Measurements from ENCODE around the gene BAZ2B. TPM values are rescaled to one million over a fixed set of nuclear protein-coding genes. Genes with fewer than 3 reads are reported as not detected.

The BAZ2B gene
- total and polyA plus RNA-seq, 9 of the 15 experiments (the other 6 are each of a cell fraction or from before 2014, with no cell fraction given) = 7.5 to 38.6 (median 19.8) TPM

GRCh38 chr2:159450180-159450579 lies 166.2 kb downstream of the BAZ2B start:
- H3K4me3 ChIP-seq = no peak overlapping the region
- in situ Hi-C loops (cut with MboI) (no loop called here), intact Hi-C loops (cut with micrococcal nuclease) (no loop called here)
- no peaks in the 10 kb centered on the region for H3K9me1 ChIP-seq (ENCODE audit: control insufficient read depth, insufficient read depth, low read length)
- peaks cover 0 to 3% of the 10 kb centered on the region in 2 experiments; a peak in 2 of 5 replicates for H3K4me1 ChIP-seq (replicated peaks in 1 of 2; ENCODE audit: control insufficient read depth in 2 of 2, insufficient read depth in 2 of 2, low read length in 2 of 2)
- TF ChIP-seq ZFP36 (IDR thresholded peaks at IDR 0.05; ENCODE audit: low read depth, low read length, partially characterized antibody) (no peak), E2F3 (CRISPR knock-in tag; IDR thresholded peaks at IDR 0.05) (no peak), MXD1 (CRISPR knock-in tag; IDR thresholded peaks at IDR 0.05; ENCODE audit: borderline replicate concordance, poor library complexity, severe bottlenecking) (no peak), ZHX1 (conservative IDR thresholded peaks at IDR 0.05; ENCODE audit: low read length) (no peak), MAX (CRISPR knock-in tag; IDR thresholded peaks at IDR 0.05) (no peak), ZNF239 (CRISPR knock-in tag; IDR thresholded peaks at IDR 0.05) (no peak), E2F5 (CRISPR knock-in tag; IDR thresholded peaks at IDR 0.05) (no peak)
- DNase-seq (ENCODE audit: extremely low read depth in 1 of 4, low spot score in 3 of 4) = no peak
- H2AFZ ChIP-seq (ENCODE audit: low read depth, low read length) = no peak overlapping the region
- ATAC-seq = peak; percentile 42
- CTCF ChIA-PET (ENCODE audit: low intra/inter-chr PET ratio) = no interaction called here
- H3K36me3 ChIP-seq (ENCODE audit: control insufficient read depth, insufficient read depth, low read length) = no peaks in the 10 kb centered on the region
- H4K20me1 ChIP-seq (replicated peaks; ENCODE audit: control insufficient read depth, insufficient read depth, low read length) = no peaks in the 10 kb centered on the region
- no TSS peak for BruUV-seq (replicated peaks)
- FAIRE-seq = no peak
- 72% methylated on average over 3 of the region's 3 CpGs for WGBS (ENCODE audit: insufficient coverage, low coverage, missing lambda C conversion rate)
- no peaks in the 10 kb centered on the region for H3K9me3 ChIP-seq (replicated peaks; ENCODE audit: control insufficient read depth, insufficient read depth, low read depth, low read length)
- H3K27ac ChIP-seq (ENCODE audit: extremely low read depth, low read depth, low read length) = no peak overlapping the region
- H3K79me2 ChIP-seq (ENCODE audit: control insufficient read depth, insufficient read depth, low read length) = no peaks in the 10 kb centered on the region
- H3K4me2 ChIP-seq (ENCODE audit: insufficient read depth, low read length) = no peak overlapping the region
- H3K27me3 ChIP-seq (ENCODE audit: control insufficient read depth in 2 of 2, insufficient read depth in 2 of 2, low read length in 2 of 2) = no peaks in the 10 kb centered on the region
- no peak overlapping the region for H3K9ac ChIP-seq (ENCODE audit: insufficient read depth in 1 of 2, low read depth in 2 of 2, low read length in 2 of 2)
- POLR2A ChIA-PET = interaction anchor here (0.7 to 1.2 kb wide), 2 partner anchors 9 to 262 kb away, joined by 3 to 6 read pairs; no protein-coding TSS in a partner anchor

All from K562 (cell line).